HAP-1 (cell line): ENCODE results near the gene PCSK5.
"Not testable (repeated sequence)": the region's sequence is repeated elsewhere in the genome, so short reads cannot be mapped to it uniquely, and the experiment has no call there.

Source experiments
- DNase-seq, 2 experiments: peaks; one replicate each; pipeline ENCODE4 v3.0.0-alpha.2; 2016 to 2020; ENCODE audit warnings: low spot score in 2 of 2
- H3K27me3 ChIP-seq: fragments of 250-450 bp; sonication (Bioruptor Pico); 2 replicates; pipeline ENCODE4 v1.5.1; 2020; ENCODE audit warnings: low read depth, mild to moderate bottlenecking, moderate library complexity
- H3K36me3 ChIP-seq: fragments of 250-450 bp; sonication (Bioruptor Pico); replicated peaks from 2 replicates; pipeline ENCODE4 v1.5.1; 2020; ENCODE audit warnings: mild to moderate bottlenecking
- H3K4me1 ChIP-seq: fragments of 250-450 bp; sonication (Bioruptor Pico); 2 replicates; pipeline ENCODE4 v1.5.1; 2020; ENCODE audit warnings: mild to moderate bottlenecking
- H3K4me3 ChIP-seq: fragments of 250-450 bp; sonication (Bioruptor Pico); 2 replicates; pipeline ENCODE4 v1.5.1; 2020; ENCODE audit warnings: mild to moderate bottlenecking, moderate library complexity
- H3K9me3 ChIP-seq: fragments of 250-450 bp; sonication (Bioruptor Pico); 2 replicates; pipeline ENCODE4 v1.5.1; 2020; ENCODE audit warnings: mild to moderate bottlenecking, moderate library complexity
- in situ Hi-C: fragments of 300-500 bp; cut with MboI; formaldehyde crosslinking; loops from 3 replicates; pipeline ENCODE4 v1.14.3; 2020; ENCODE audit warnings: low sequenced_read_pairs, inconsistent platforms, mixed read lengths

PCSK5 gene

GRCh38 chr9:76323490-76323889 is 433.0 kb downstream of the PCSK5 start:
- in situ Hi-C loops = no loop called here
- H3K4me3 ChIP-seq = no peak overlapping the region

DNA sequence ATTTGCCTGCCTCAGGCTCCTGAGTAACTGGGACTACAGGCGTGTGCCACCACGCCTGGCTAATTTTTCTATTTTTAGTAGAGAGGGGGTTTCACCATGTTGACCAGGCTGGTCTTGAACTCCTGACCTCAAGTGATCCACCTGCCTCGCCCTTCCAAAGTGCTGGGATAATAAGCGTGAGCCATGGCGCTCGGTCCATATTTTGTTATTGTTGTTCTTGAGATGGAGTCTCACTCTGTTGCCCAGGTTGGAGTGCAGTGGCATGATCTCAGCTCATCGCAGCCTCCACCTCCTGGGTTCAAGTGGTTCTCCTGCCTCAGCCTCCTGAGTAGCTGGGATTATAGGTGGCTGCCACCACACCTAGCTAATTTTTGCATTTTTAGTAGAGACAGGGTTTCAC is 433.6 kb downstream of the PCSK5 start:
- H3K9me3 ChIP-seq, DNase-seq, H3K36me3 ChIP-seq, in situ Hi-C loops, H3K4me3 ChIP-seq, H3K27me3 ChIP-seq, H3K4me1 ChIP-seq: not testable (repeated sequence)

More at GRCh38 chr9:76323490-76323889, 433.0 kb downstream of the PCSK5 start:
- Histone ChIP-seq H3K36me3 (no peaks in the 10 kb centered on the region), H3K4me1 (no peaks in the 10 kb centered on the region), H3K27me3 (no peaks in the 10 kb centered on the region), H3K9me3 (no peaks in the 10 kb centered on the region)
- no peak for DNase-seq

- DNase-seq = no peak
- H3K36me3 ChIP-seq = no peaks in the 10 kb centered on the region
- H3K4me1 ChIP-seq = no peaks in the 10 kb centered on the region
- H3K27me3 ChIP-seq = no peaks in the 10 kb centered on the region
- no peaks in the 10 kb centered on the region for H3K9me3 ChIP-seq
- H3K4me3 ChIP-seq = no peak overlapping the region
- in situ Hi-C loops = no loop called here
Measured at GRCh38 chr9:76330034-76330433, 439.6 kb downstream of the PCSK5 start.

- H3K9me3 ChIP-seq = no peaks in the 10 kb centered on the region
- H3K27me3 ChIP-seq = peaks cover 2% of the 10 kb centered on the region; the same call in 1 of the 2 replicates
- H3K36me3 ChIP-seq = no peaks in the 10 kb centered on the region
- H3K4me1 ChIP-seq = no peaks in the 10 kb centered on the region
- no peak for DNase-seq
- in situ Hi-C loops = no loop called here
- H3K4me3 ChIP-seq = no peak overlapping the region
Measured at GRCh38 chr9:76333388-76333787, 442.9 kb downstream of the PCSK5 start.

GRCh38 chr9:76333964-76334363 is 443.5 kb downstream of the PCSK5 start:
- in situ Hi-C loops = no loop called here
- Histone ChIP-seq H3K9me3 (no peaks in the 10 kb centered on the region), H3K27me3 (peaks cover 2% of the 10 kb centered on the region; the same call in 1 of the 2 replicates), H3K4me3 (no peak overlapping the region), H3K4me1 (no peaks in the 10 kb centered on the region), H3K36me3 (no peaks in the 10 kb centered on the region)
- no peak for DNase-seq

DNA sequence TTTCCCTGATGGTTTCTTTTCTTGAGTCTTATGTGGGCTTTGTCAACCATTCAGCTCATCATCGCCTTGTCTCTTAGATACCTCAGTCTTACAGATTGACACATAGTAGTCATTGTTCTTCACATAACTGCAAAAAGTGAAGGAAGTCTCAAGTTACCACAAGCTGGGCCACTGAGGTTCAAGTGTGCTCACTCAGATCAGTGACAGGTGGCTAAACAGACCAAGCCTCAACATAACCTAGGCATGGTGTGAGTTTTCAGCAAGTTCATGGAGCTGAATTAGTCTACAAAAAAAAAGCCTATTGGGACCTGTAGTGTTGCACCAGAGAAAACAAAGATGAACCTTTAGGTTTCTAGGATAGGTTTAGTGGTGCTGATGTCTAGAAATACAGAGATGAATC is 445.6 kb downstream of the PCSK5 start:
- Histone ChIP-seq H3K27me3 (peaks cover 2% of the 10 kb centered on the region; the same call in 1 of the 2 replicates), H3K4me1 (no peaks in the 10 kb centered on the region), H3K9me3 (no peaks in the 10 kb centered on the region), H3K4me3 (no peak overlapping the region), H3K36me3 (no peaks in the 10 kb centered on the region)
- in situ Hi-C loops = no loop called here
- no peak for DNase-seq

DNA sequence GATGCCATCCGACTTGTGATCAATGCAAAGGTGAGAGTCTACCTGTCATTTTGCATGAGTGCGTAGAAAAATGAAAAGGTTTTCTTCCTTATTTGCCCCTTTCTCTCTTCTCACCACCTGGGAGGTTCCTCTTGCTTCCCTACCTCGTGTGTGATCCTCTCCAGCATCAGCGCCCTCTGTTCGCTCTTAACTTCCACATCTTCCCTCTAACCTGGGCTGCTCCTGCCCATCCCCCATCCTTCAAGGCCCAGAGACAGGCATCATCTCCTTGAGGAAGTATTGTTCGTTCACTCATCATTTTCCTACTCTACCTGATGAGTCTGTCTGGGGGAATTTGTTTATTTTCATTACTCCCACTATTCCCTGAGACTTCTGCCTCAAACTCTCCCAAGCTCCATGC is 447.9 kb downstream of the PCSK5 start:
- Histone ChIP-seq H3K36me3 (no peaks in the 10 kb centered on the region), H3K4me3 (no peak overlapping the region), H3K27me3 (peaks cover 2% of the 10 kb centered on the region; the same call in 1 of the 2 replicates), H3K4me1 (no peaks in the 10 kb centered on the region), H3K9me3 (no peaks in the 10 kb centered on the region)
- in situ Hi-C loops = no loop called here
- DNase-seq = no peak

GRCh38 chr9:76341616-76342015 is 451.1 kb downstream of the PCSK5 start:
- no peak for DNase-seq
- Histone ChIP-seq H3K9me3 (no peaks in the 10 kb centered on the region), H3K36me3 (no peaks in the 10 kb centered on the region)

GRCh38 chr9:76342201-76342600 is 451.7 kb downstream of the PCSK5 start:
- Histone ChIP-seq H3K36me3 (no peaks in the 10 kb centered on the region), H3K27me3 (no peaks in the 10 kb centered on the region), H3K9me3 (no peaks in the 10 kb centered on the region), H3K4me3 (no peak overlapping the region), H3K4me1 (no peaks in the 10 kb centered on the region)
- DNase-seq = no peak
- in situ Hi-C loops = no loop called here

More at GRCh38 chr9:76341616-76342015, 451.1 kb downstream of the PCSK5 start:
- in situ Hi-C loops = no loop called here
- Histone ChIP-seq H3K4me3 (no peak overlapping the region), H3K4me1 (no peaks in the 10 kb centered on the region), H3K27me3 (no peaks in the 10 kb centered on the region)

- H3K4me1 ChIP-seq = no peaks in the 10 kb centered on the region
- in situ Hi-C loops = no loop called here
- no peaks in the 10 kb centered on the region for H3K36me3 ChIP-seq
- no peak for DNase-seq
- H3K27me3 ChIP-seq = no peaks in the 10 kb centered on the region
- H3K4me3 ChIP-seq = no peak overlapping the region
- no peaks in the 10 kb centered on the region for H3K9me3 ChIP-seq
Measured at GRCh38 chr9:76342858-76343257, 452.4 kb downstream of the PCSK5 start.

- Histone ChIP-seq H3K4me1 (no peaks in the 10 kb centered on the region), H3K36me3 (no peaks in the 10 kb centered on the region), H3K4me3 (no peak overlapping the region), H3K27me3 (peaks cover 20% of the 10 kb centered on the region; the same call in 1 of the 2 replicates), H3K9me3 (no peaks in the 10 kb centered on the region)
- DNase-seq = no peak
- in situ Hi-C loops = no loop called here
Measured at GRCh38 chr9:76349865-76350264, 459.4 kb downstream of the PCSK5 start.

DNA sequence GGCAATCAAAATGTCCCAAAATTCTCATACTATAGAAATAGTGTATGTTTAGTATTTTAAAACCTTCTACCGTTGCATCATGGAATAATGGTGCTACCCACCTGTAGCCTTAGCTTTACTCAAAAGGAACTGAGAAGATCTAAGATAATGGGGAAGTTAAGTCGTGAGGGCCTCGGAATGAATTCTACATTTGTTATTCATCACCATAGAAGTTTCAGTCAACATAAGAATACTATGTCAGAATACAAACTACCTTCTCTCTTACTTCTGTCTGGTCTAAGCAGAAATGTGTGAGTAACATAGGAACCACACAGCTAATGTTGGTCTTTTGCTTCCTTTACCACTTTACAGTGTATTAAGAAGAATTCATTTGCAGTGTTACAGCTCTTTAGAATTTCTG is 460.5 kb downstream of the PCSK5 start:
- no peak for DNase-seq
- Histone ChIP-seq H3K9me3 (no peaks in the 10 kb centered on the region), H3K4me1 (no peaks in the 10 kb centered on the region), H3K4me3 (no peak overlapping the region), H3K36me3 (no peaks in the 10 kb centered on the region), H3K27me3 (peaks cover 20% of the 10 kb centered on the region; the same call in 1 of the 2 replicates)
- in situ Hi-C loops = no loop called here

GRCh38 chr9:76352026-76352620 is 461.6 kb downstream of the PCSK5 start:
- no peak for DNase-seq
- H3K27me3 ChIP-seq = peaks cover 22% of the 10 kb centered on the region; the same call in 1 of the 2 replicates
- no peaks in the 10 kb centered on the region for H3K36me3 ChIP-seq
- H3K9me3 ChIP-seq = no peaks in the 10 kb centered on the region
- H3K4me1 ChIP-seq = no peaks in the 10 kb centered on the region
- no peak overlapping the region for H3K4me3 ChIP-seq
- in situ Hi-C loops = no loop called here

GRCh38 chr9:76353280-76353679 is 462.8 kb downstream of the PCSK5 start:
- H3K4me1 ChIP-seq = no peaks in the 10 kb centered on the region
- no peaks in the 10 kb centered on the region for H3K9me3 ChIP-seq
- no peaks in the 10 kb centered on the region for H3K36me3 ChIP-seq
- H3K4me3 ChIP-seq = no peak overlapping the region
- H3K27me3 ChIP-seq = peaks cover 25% of the 10 kb centered on the region; the same call in 1 of the 2 replicates
- in situ Hi-C loops = no loop called here
- peak; percentile 16 to 29 for DNase-seq

- Histone ChIP-seq H3K27me3 (peaks cover 27% of the 10 kb centered on the region; the same call in 1 of the 2 replicates), H3K4me3 (no peak overlapping the region), H3K36me3 (no peaks in the 10 kb centered on the region), H3K9me3 (no peaks in the 10 kb centered on the region), H3K4me1 (no peaks in the 10 kb centered on the region)
- DNase-seq = no peak
- in situ Hi-C loops = no loop called here
Measured at GRCh38 chr9:76354221-76354620, 463.7 kb downstream of the PCSK5 start.
